ENCODE results near the gene SPAG17. TPM values are rescaled to one million over a fixed set of nuclear protein-coding genes. Genes with fewer than 3 reads are reported as not detected.

Gene SPAG17
- total and polyA plus RNA-seq, 2 of the 4 experiments (the other 2 are of a cell fraction), result 0.10 TPM; not detected in 1

DNA sequence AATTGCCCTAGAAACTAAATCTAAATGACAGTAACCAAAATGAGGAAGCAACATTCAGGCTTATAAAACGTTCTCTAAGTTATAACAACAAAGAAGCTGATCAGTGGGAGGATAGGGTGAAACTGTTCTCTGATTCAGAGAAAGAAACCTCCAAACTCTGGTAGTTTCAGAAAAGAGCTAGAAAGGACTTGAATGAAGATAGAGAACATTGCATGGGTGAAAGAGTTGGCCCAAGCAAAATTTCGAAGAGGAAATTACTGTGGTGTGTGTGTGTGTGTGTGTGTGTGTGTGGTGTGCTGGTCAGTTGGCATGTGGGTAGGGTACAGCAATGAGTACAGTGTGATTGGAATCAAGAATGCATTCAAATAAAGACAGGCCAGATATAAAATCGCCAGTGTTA is 16.5 kb upstream of the SPAG17 start:
- H3K27me3 ChIP-seq (ENCODE audit: control insufficient read depth, insufficient read depth, low read length), result no peaks in the 10 kb centered on the region
- POLR2A ChIA-PET (ENCODE audit: unreplicated experiment), result no interaction called here
- ATAC-seq (ENCODE audit: low read depth) (no peak), DNase-seq (no peak)
- H2AK5ac ChIP-seq (ENCODE audit: low read depth, low read length), result no peak overlapping the region
- H2BK120ac ChIP-seq (ENCODE audit: low read depth, low read length), result no peak overlapping the region
- no peak overlapping the region for H2AK9ac ChIP-seq (replicated peaks; ENCODE audit: low read depth, low read length, poor library complexity)
- dilution Hi-C loops (cut with HindIII; ENCODE audit: low sequenced_read_pairs, unreplicated experiment) (no loop called here), in situ Hi-C loops (cut with MboI; ENCODE audit: low sequenced_read_pairs) (no loop called here), intact Hi-C loops (cut with micrococcal nuclease) (no loop called here)
- no peaks in the 10 kb centered on the region for H3K9me3 ChIP-seq (ENCODE audit: control insufficient read depth, insufficient read depth, low read length)
- 29% methylated on average over 1 of the region's 3 CpGs; no CpG with 5 or more reads in 1 of the 2 experiments for WGBS, 2 experiments (ENCODE audit: extremely low coverage in 2 of 2, insufficient read length in 1 of 2)
- H3K4me1 ChIP-seq (ENCODE audit: control insufficient read depth, insufficient read depth, low read length), result no peaks in the 10 kb centered on the region
- CTCF ChIA-PET, result no interaction called here
- no peak overlapping the region for H3K9ac ChIP-seq (ENCODE audit: low read depth, low read length)
- no peaks in the 10 kb centered on the region for H4K20me1 ChIP-seq (ENCODE audit: insufficient read depth, low read length)
- no peak for TF ChIP-seq MAZ (IDR thresholded peaks at IDR 0.05; ENCODE audit: borderline replicate concordance, low read depth, low read length)
- TF ChIP-seq POLR2A (IDR thresholded peaks at IDR 0.05; ENCODE audit: low read depth, low read length), result no peak
- TF ChIP-seq MXI1 (IDR thresholded peaks at IDR 0.05; ENCODE audit: borderline replicate concordance, low read depth, low read length), result no peak
- no peak for TF ChIP-seq FOS (IDR thresholded peaks at IDR 0.05; ENCODE audit: low read depth, low read length)
- no peak for TF ChIP-seq NFE2L2 (IDR thresholded peaks at IDR 0.05; ENCODE audit: low read depth, low read length)
- TF ChIP-seq, protein P1, sequence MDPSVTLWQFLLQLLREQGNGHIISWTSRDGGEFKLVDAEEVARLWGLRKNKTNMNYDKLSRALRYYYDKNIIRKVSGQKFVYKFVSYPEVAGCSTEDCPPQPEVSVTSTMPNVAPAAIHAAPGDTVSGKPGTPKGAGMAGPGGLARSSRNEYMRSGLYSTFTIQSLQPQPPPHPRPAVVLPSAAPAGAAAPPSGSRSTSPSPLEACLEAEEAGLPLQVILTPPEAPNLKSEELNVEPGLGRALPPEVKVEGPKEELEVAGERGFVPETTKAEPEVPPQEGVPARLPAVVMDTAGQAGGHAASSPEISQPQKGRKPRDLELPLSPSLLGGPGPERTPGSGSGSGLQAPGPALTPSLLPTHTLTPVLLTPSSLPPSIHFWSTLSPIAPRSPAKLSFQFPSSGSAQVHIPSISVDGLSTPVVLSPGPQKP (IDR thresholded peaks at IDR 0.05; ENCODE audit: borderline replicate concordance, low read depth, low read length), result no peak
- no peak for TF ChIP-seq MAFK (IDR thresholded peaks at IDR 0.05; ENCODE audit: low read depth, low read length)
- no peak overlapping the region for H3K4me3 ChIP-seq (ENCODE audit: insufficient read depth, low read depth, low read length)
- no peak overlapping the region for H2BK15ac ChIP-seq (ENCODE audit: low read depth, low read length)
- H3K79me1 ChIP-seq (ENCODE audit: low read depth in 1 of 2, low read length in 2 of 2), result no peaks in the 10 kb centered on the region
- H3K23ac ChIP-seq (ENCODE audit: low read depth, low read length), result no peak overlapping the region
- no peak overlapping the region for H3K56ac ChIP-seq (ENCODE audit: extremely low read depth, insufficient read depth, low read length)
- no peak overlapping the region for H4K8ac ChIP-seq (ENCODE audit: low read depth in 2 of 2, low read length in 2 of 2)
- no TSS peak for BruUV-seq (replicated peaks)
- no peak overlapping the region for H2AFZ ChIP-seq (replicated peaks; ENCODE audit: low read length, poor library complexity)
- no peaks in the 10 kb centered on the region for H3K36me3 ChIP-seq (ENCODE audit: control insufficient read depth, insufficient read depth, low read length)
- no peak overlapping the region for H3K27ac ChIP-seq (ENCODE audit: insufficient read depth, low read length)
- H2BK20ac ChIP-seq (ENCODE audit: low read depth, low read length), result no peak overlapping the region
- H3K18ac ChIP-seq (ENCODE audit: low read depth, low read length), result no peak overlapping the region
- no peaks in the 10 kb centered on the region for H3K9me1 ChIP-seq (ENCODE audit: insufficient read depth, low read length)
- H3K4ac ChIP-seq (ENCODE audit: low read depth, low read length), result no peak overlapping the region
- no peak overlapping the region for H4K5ac ChIP-seq (ENCODE audit: low read depth, low read length)
- H2BK5ac ChIP-seq (ENCODE audit: low read depth, low read length, poor library complexity, severe bottlenecking), result no peak overlapping the region
- no peak overlapping the region for H4K91ac ChIP-seq (ENCODE audit: insufficient read depth, low read depth, low read length)
- H3K4me2 ChIP-seq (ENCODE audit: low read depth, low read length), result no peak overlapping the region
- no peak overlapping the region for H3K14ac ChIP-seq (replicated peaks; ENCODE audit: low read depth, low read length)

Data from IMR-90 (cell line).